Measurements from ENCODE around the gene FAM227A.
A peak's percentile ranks its signal among the peaks of the same experiment; 100 is the strongest.

DNA sequence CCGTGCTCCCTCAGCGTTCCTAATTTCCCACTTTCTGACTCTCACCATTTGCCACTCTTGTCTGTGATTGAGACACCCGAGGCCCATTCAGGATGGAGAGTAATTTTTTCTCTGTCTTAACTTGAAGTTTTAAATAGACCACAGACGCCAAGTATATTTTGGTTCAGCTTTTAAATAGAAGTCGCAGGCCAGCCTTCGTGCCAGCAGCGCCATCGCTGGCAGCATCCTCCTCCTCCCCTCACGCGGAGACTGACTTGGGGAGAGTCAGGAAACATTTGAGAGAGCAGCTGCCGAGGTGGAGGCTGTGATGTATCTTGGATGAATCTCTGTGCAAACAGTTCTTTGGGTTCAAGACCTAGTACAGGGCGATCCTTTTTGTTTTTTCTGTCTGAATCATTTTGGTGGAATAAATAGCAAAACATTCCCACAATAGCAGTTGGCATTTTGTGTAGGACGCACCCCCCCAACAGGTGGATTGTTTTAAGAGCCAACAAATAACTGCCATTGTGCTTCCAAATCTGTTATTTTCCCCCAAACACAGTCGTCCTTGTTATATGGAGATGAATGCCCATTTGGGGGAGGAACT is 85.3 kb downstream of the FAM227A start:
- TF ChIP-seq, protein P1, sequence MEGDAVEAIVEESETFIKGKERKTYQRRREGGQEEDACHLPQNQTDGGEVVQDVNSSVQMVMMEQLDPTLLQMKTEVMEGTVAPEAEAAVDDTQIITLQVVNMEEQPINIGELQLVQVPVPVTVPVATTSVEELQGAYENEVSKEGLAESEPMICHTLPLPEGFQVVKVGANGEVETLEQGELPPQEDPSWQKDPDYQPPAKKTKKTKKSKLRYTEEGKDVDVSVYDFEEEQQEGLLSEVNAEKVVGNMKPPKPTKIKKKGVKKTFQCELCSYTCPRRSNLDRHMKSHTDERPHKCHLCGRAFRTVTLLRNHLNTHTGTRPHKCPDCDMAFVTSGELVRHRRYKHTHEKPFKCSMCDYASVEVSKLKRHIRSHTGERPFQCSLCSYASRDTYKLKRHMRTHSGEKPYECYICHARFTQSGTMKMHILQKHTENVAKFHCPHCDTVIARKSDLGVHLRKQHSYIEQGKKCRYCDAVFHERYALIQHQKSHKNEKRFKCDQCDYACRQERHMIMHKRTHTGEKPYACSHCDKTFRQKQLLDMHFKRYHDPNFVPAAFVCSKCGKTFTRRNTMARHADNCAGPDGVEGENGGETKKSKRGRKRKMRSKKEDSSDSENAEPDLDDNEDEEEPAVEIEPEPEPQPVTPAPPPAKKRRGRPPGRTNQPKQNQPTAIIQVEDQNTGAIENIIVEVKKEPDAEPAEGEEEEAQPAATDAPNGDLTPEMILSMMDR (conservative IDR thresholded peaks at IDR 0.05; ENCODE audit: low read length), result peak; percentile 38
- no peak for TF ChIP-seq EZH2phosphoT487 (IDR thresholded peaks at IDR 0.05; ENCODE audit: borderline replicate concordance)

All from Loucy (cell line).